Sigmoid colon (tissue), 7 donors: ENCODE data around the gene GOLGA3. TPM values are rescaled to one million over a fixed set of nuclear protein-coding genes. Genes with fewer than 3 reads are reported as not detected.

Experiments used
- DNase-seq: peaks from one replicate; pipeline ENCODE4 v3.0.0-alpha.2; 2019
- H3K27ac ChIP-seq, 4 donors: fragments of 200-600 bp; sonication (generic); one replicate each; pipeline ENCODE4 v1.5.1; 2016 to 2019; ENCODE audit warnings: mild to moderate bottlenecking in 1 of 4
- H3K27me3 ChIP-seq, 3 donors: fragments of 200-600 bp; sonication (generic); one replicate each; pipeline ENCODE4 v1.5.1; 2019; ENCODE audit warnings: mild to moderate bottlenecking in 1 of 3
- H3K36me3 ChIP-seq, 4 donors: fragments of 200-600 bp; sonication (generic); one replicate each; pipeline ENCODE4 v1.5.1; 2016 to 2019
- H3K4me1 ChIP-seq, 4 donors: fragments of 200-600 bp; sonication (generic); one replicate each; pipeline ENCODE4 v1.5.1; 2017 to 2019
- H3K4me3 ChIP-seq, 4 donors: fragments of 200-600 bp; sonication (generic); one replicate each; pipeline ENCODE4 v1.5.1; 2017 to 2019; ENCODE audit warnings: mild to moderate bottlenecking in 2 of 4, moderate library complexity in 1 of 4
- H3K9me3 ChIP-seq, 4 donors: fragments of 200-600 bp in 3 of 4; sonication (generic) in 3 of 4; one replicate each; pipeline versions ENCODE4 v1.5.1 to v1.6.1; 2013 to 2019
- EP300 ChIP-seq, 4 donors: sonication (generic); formaldehyde crosslinking; IDR thresholded peaks; one replicate each; pipeline ENCODE4 v1.6.1; 2017; ENCODE audit warnings: antibody characterized with exemption in 4 of 4
- POLR2A ChIP-seq, 2 donors: fragments of 450-650 bp; IDR thresholded peaks; one replicate each; pipeline ENCODE4 v1.6.1; 2016; ENCODE audit warnings: antibody characterized with exemption in 2 of 2, mild to moderate bottlenecking in 2 of 2, moderate library complexity in 2 of 2
- POLR2AphosphoS5 ChIP-seq, 4 donors: sonication (generic); formaldehyde crosslinking; IDR thresholded peaks; one replicate each; pipeline ENCODE4 v1.6.1; 2017; ENCODE audit warnings: antibody characterized with exemption in 4 of 4
- WGBS, 2 donors: extraction: QIAGEN DNeasy Blood & Tissue Kit; methylation state at CpG; one replicate each; pipeline ENCODE4 v1.1.7; 2013; 5-methylcytosine and 5-hydroxymethylcytosine counted together
- intact Hi-C: fragments of 100-400 bp; cut with DNase I; formaldehyde crosslinking; loops from one replicate; pipeline ENCODE4 v1.15.1; 2023
- polyA plus RNA-seq, 3 donors: library from polyadenylated mRNA; stranded (reverse); fragments of 200-250 nt; gene quantifications; one replicate each; pipeline ENCODE4 v1.2.3, GENCODE V29; 2013
- total RNA-seq, 4 donors: library from RNA; depleted of rRNA; stranded (reverse); fragments of >200 nt; gene quantifications; one replicate each; pipeline ENCODE4 v1.1.0, GENCODE V29; 2016
- TF ChIP-seq, protein P1 (sequence below), 4 experiments: fragments of 450-650 bp in 3 of 4; fragments of 200-600 bp in 1 of 4; IDR thresholded peaks; one replicate each; pipeline ENCODE4 v1.5.1; 2016 to 2019; ENCODE audit warnings: antibody characterized with exemption in 4 of 4, mild to moderate bottlenecking in 3 of 4, moderate library complexity in 2 of 4
- donor health status: healthy with polysubstance abuse.
- donor health status: Bipolar disorder and iron deficiency.
- donor health status: healthy.

GOLGA3 gene
- total and polyA plus RNA-seq, 7 donors: 9.6 to 78.4 (median 45.7) TPM

DNA sequence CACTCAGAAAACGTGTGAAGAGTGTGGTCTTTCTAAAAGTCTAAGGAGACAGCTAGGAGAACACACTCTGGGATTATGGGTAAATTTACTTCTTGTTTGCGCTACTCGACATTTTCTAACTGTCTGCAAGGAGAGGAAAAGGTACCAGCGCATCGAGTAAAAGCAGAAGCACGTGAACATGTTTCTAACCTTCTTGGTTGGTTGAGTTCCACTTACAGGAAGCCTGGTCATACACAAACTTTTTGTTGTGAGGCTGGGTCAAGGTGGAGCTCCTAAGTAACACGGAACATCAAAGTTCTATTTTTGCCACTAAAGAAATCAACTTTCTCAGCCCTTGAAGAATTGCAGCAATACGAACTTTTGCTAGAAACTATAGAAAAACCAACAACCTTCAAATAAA, 87.0 kb downstream of the GOLGA3 start:
- DNase-seq: no peak
- intact Hi-C loops: no loop called here
- Histone ChIP-seq H3K36me3 (peaks cover 45 to 99% (median 79%) of the 10 kb centered on the region in 4 donors), H3K4me1 (no peaks in the 10 kb centered on the region), H3K9me3 (no peaks in the 10 kb centered on the region), H3K4me3 (no peak overlapping the region), H3K27ac (no peak overlapping the region), H3K27me3 (no peaks in the 10 kb centered on the region)
- 79 to 92% methylated on average over 8 of the region's 8 CpGs for WGBS, 2 donors
- TF ChIP-seq EP300 (IDR thresholded peaks at IDR 0.05) (no peak), POLR2AphosphoS5 (IDR thresholded peaks at IDR 0.05) (no peak), POLR2A (IDR thresholded peaks at IDR 0.05) (no peak)
- TF ChIP-seq, protein P1, sequence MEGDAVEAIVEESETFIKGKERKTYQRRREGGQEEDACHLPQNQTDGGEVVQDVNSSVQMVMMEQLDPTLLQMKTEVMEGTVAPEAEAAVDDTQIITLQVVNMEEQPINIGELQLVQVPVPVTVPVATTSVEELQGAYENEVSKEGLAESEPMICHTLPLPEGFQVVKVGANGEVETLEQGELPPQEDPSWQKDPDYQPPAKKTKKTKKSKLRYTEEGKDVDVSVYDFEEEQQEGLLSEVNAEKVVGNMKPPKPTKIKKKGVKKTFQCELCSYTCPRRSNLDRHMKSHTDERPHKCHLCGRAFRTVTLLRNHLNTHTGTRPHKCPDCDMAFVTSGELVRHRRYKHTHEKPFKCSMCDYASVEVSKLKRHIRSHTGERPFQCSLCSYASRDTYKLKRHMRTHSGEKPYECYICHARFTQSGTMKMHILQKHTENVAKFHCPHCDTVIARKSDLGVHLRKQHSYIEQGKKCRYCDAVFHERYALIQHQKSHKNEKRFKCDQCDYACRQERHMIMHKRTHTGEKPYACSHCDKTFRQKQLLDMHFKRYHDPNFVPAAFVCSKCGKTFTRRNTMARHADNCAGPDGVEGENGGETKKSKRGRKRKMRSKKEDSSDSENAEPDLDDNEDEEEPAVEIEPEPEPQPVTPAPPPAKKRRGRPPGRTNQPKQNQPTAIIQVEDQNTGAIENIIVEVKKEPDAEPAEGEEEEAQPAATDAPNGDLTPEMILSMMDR (IDR thresholded peaks at IDR 0.05): no peak

DNA sequence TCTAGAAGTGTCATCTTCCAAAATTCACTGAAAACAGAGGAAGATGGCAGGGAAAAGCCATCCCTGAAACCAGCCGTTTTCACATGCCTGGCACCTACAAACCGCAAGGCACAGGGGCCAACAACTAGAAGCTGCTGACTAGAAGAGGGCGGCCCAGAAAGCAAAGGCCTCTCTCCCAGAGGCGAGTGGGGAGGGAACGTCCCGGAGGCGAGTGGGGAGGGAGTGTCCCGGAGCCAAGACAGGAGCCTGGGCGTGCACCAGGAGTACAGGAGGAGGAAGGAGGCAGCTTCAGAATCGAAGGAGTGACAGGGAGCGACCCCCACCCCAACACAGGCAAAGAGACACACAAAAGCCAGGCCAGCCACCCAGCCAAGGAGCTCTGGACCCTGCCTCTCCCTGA, 88.0 kb downstream of the GOLGA3 start:
- Histone ChIP-seq H3K9me3 (no peaks in the 10 kb centered on the region), H3K27ac (no peak overlapping the region), H3K36me3 (peaks cover 40 to 99% (median 81%) of the 10 kb centered on the region in 4 donors), H3K4me3 (no peak overlapping the region), H3K4me1 (no peaks in the 10 kb centered on the region), H3K27me3 (no peaks in the 10 kb centered on the region)
- TF ChIP-seq POLR2A (IDR thresholded peaks at IDR 0.05) (no peak), EP300 (IDR thresholded peaks at IDR 0.05) (no peak), POLR2AphosphoS5 (IDR thresholded peaks at IDR 0.05) (no peak)
- TF ChIP-seq, protein P1 (IDR thresholded peaks at IDR 0.05): no peak
- 92 to 95% methylated on average over 11 of the region's 11 CpGs for WGBS, 2 donors
- intact Hi-C loops: no loop called here
- no peak for DNase-seq

DNA sequence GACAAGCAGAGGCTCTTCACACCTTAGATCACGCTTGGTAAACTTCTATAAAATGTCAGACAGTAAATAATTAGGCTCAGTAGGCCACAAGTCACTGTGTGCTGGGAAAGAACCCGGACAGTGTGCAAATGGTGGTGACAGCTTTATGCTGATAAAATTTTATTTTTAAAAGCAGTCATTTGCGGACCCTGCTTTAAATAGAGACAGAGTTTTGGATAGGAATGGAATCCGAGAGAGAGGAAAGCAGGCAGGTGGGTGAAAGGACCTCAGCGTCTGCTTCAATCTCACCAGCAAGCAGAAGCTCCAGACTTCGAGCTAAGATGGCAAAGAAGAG, 88.4 kb downstream of the GOLGA3 start:
- H3K36me3 ChIP-seq: peaks cover 42 to 99% (median 80%) of the 10 kb centered on the region in 4 donors
- 94% methylated on average over 6 of the region's 6 CpGs for WGBS, 2 donors

DNA sequence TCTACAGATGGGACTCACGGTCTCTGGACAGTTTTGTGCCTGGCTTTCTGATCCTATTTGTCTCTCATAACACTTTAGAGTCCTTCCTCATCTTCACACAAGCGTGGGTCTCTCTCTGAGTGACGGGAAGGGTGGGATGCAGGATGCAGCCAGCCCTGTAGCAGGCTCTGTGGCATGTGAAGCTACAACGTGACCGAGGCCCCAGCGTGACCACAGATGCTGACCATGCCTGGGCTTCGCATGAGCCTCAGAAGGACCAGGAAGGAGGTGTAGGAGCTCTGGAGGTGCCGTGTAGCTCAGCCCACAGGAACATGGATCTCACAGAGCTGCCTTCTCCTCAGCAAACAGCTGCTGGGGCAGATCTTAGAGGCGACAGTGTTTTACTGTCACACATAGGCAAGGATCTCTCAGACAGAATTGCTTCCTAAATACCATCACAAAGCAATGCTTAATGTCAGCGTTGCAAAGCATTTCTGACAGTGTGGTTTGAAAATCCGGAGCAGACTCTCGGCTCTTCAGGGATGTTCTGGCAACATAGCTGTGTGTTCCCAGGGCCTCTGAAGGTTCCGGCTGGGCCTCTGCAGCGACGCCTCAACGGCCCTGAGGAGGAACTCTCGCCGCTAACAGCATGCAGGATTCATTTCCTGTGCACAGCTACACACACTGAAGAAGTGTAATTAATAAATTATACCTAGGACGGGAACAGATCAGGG, 88.9 kb downstream of the GOLGA3 start:
- no peaks in the 10 kb centered on the region for H3K4me1 ChIP-seq
- DNase-seq: no peak
- H3K36me3 ChIP-seq: peaks cover 42 to 99% (median 80%) of the 10 kb centered on the region in 4 donors
- intact Hi-C loops: no loop called here
- no peak overlapping the region for H3K27ac ChIP-seq
- no peaks in the 10 kb centered on the region for H3K9me3 ChIP-seq
- H3K4me3 ChIP-seq: no peak overlapping the region
- WGBS, 2 donors: 91 to 94% methylated on average over 19 of the region's 19 CpGs
- H3K27me3 ChIP-seq: no peaks in the 10 kb centered on the region
- TF ChIP-seq POLR2A (IDR thresholded peaks at IDR 0.05): no peak
- no peak for TF ChIP-seq POLR2AphosphoS5 (IDR thresholded peaks at IDR 0.05)
- TF ChIP-seq, protein P1 (IDR thresholded peaks at IDR 0.05): no peak
- no peak for TF ChIP-seq EP300 (IDR thresholded peaks at IDR 0.05)

More for the DNA sequence above, 88.4 kb downstream of the GOLGA3 start:
- Histone ChIP-seq H3K4me3 (no peak overlapping the region), H3K27me3 (no peaks in the 10 kb centered on the region), H3K27ac (no peak overlapping the region), H3K4me1 (no peaks in the 10 kb centered on the region), H3K9me3 (no peaks in the 10 kb centered on the region)
- no peak for DNase-seq
- TF ChIP-seq EP300 (IDR thresholded peaks at IDR 0.05) (no peak), POLR2AphosphoS5 (IDR thresholded peaks at IDR 0.05) (no peak)
- intact Hi-C loops: no loop called here

DNA sequence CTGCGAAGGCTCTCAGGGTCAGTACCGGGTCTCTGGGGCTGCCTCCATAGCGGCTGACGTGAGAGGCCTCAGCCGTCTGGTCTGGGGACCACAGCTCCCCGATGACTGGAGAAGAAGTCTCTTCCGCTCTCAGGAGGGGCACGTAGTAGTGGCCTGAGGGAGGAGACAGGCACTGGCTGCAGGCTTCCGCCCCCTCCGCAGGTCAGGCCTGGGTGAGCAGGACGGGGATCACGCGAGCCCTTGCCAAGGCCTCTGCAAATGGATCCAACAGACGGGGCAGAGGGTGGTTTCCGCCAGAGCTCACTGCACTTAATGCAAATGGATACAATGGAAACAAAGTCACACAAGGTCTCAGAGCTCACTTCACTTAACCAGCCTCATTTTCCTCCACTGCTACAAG, 91.8 kb downstream of the GOLGA3 start:
- 97 to 98% methylated on average over 15 of the region's 15 CpGs for WGBS, 2 donors

More for the DNA sequence above, 91.8 kb downstream of the GOLGA3 start:
- H3K27ac ChIP-seq: no peak overlapping the region
- no peaks in the 10 kb centered on the region for H3K4me1 ChIP-seq
- peaks cover 45 to 100% (median 88%) of the 10 kb centered on the region in 4 donors for H3K36me3 ChIP-seq
- intact Hi-C loops: no loop called here
- no peaks in the 10 kb centered on the region for H3K9me3 ChIP-seq
- H3K27me3 ChIP-seq: no peaks in the 10 kb centered on the region
- H3K4me3 ChIP-seq: no peak overlapping the region
- DNase-seq: no peak
- TF ChIP-seq, protein P1 (IDR thresholded peaks at IDR 0.05): no peak
- TF ChIP-seq POLR2A (IDR thresholded peaks at IDR 0.05) (no peak), POLR2AphosphoS5 (IDR thresholded peaks at IDR 0.05) (no peak), EP300 (IDR thresholded peaks at IDR 0.05) (no peak)
